Measurements from ENCODE around the gene MTCH1. TPM values are rescaled to one million over a fixed set of nuclear protein-coding genes. Genes with fewer than 3 reads are reported as not detected.

Gene MTCH1
- total RNA-seq, 1 donor from 2014 or later: 180 TPM

DNA sequence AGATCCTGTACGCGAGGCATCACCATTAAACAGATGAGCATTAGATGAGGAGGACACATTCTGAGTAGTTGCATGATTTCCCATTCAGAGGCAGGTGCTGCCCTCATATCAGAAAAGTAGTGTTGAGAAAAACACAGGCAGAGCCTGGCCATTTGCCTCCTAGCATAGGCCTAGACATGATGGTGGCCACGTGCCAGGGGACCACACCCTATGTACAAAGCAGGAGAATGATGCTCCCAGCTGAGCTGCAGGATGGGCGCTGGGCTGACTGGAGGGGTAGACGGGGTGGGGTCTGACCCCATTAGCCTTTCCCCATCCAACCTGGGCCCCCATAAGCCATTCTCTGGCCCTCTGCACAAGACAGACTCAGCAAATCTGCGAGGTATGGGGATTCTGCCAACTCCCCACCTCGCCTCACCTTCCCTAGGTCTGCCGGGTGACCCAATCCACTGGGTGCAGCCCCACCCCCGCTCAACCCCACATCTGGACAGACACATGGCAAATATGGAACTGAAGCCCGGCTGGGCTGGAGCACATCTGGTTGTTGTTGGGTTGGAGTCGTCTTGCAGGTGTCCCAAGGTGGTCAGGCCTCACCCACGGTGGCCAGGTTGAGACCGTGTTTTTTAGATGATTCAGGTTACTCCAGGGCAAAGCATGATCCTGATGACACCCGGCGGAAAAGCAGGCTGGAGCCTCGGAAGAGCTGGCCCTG is 17.6 kb downstream of the MTCH1 start:
- no peak overlapping the region for H3K4me3 Mint-ChIP-seq (ENCODE audit: unreplicated experiment)
- H3K27ac Mint-ChIP-seq (ENCODE audit: unreplicated experiment): no peak overlapping the region
- peaks cover 41% of the 10 kb centered on the region for H3K36me3 Mint-ChIP-seq (ENCODE audit: unreplicated experiment)
- DNase-seq (ENCODE audit: extremely low spot score, unreplicated experiment): no peak
- no peaks in the 10 kb centered on the region for H3K27me3 Mint-ChIP-seq (ENCODE audit: unreplicated experiment)
- TF ChIP-seq, protein P1, sequence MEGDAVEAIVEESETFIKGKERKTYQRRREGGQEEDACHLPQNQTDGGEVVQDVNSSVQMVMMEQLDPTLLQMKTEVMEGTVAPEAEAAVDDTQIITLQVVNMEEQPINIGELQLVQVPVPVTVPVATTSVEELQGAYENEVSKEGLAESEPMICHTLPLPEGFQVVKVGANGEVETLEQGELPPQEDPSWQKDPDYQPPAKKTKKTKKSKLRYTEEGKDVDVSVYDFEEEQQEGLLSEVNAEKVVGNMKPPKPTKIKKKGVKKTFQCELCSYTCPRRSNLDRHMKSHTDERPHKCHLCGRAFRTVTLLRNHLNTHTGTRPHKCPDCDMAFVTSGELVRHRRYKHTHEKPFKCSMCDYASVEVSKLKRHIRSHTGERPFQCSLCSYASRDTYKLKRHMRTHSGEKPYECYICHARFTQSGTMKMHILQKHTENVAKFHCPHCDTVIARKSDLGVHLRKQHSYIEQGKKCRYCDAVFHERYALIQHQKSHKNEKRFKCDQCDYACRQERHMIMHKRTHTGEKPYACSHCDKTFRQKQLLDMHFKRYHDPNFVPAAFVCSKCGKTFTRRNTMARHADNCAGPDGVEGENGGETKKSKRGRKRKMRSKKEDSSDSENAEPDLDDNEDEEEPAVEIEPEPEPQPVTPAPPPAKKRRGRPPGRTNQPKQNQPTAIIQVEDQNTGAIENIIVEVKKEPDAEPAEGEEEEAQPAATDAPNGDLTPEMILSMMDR (IDR thresholded peaks at IDR 0.05): no peak
- peaks cover 9% of the 10 kb centered on the region for H3K4me1 Mint-ChIP-seq (ENCODE audit: unreplicated experiment)
- no peaks in the 10 kb centered on the region for H3K9me3 Mint-ChIP-seq (ENCODE audit: unreplicated experiment)

DNA sequence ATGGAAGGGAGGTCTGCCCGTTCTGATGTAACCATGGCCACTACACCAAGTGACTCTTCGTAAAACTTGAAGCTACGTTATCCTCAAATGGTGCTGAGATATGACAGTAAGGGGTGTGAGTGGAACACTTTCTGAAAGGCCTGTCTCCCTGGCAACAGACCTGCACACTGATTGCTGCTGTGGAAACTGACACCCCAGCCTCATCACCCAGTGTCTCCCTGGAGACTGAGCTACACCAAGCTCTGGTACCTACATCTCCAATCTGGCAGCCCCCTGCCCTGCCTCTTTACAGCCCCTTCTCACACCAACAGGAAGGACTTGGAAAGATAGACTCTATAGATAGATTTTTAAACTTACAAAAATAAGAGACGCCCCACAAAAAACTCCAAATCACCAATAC is 18.2 kb downstream of the MTCH1 start:
- H3K27ac Mint-ChIP-seq (ENCODE audit: unreplicated experiment): no peak overlapping the region
- TF ChIP-seq, protein P1 (IDR thresholded peaks at IDR 0.05): no peak
- no peak for DNase-seq (ENCODE audit: extremely low spot score, unreplicated experiment)
- H3K36me3 Mint-ChIP-seq (ENCODE audit: unreplicated experiment): peaks cover 37% of the 10 kb centered on the region
- H3K27me3 Mint-ChIP-seq (ENCODE audit: unreplicated experiment): no peaks in the 10 kb centered on the region
- H3K4me3 Mint-ChIP-seq (ENCODE audit: unreplicated experiment): no peak overlapping the region
- H3K9me3 Mint-ChIP-seq (ENCODE audit: unreplicated experiment): no peaks in the 10 kb centered on the region
- peaks cover 9% of the 10 kb centered on the region for H3K4me1 Mint-ChIP-seq (ENCODE audit: unreplicated experiment)

DNA sequence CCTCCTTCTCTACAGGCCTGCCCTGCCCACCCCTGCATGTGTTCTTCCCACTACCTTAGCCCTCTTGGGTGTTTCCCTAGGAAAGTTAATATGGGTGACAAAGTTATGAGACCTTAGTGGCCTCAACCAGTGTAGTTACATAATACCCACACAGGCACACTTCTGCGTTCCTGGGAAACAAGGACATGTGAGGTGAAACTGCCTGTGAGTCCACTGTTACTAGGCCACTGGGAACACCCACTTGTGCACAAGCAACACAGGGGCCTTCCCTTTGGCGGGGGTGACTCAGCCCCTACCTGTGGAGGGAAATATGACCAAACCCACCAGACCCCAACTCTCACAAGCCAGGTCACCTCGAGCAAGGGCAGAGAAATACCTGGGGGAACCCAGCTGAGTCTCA is 18.7 kb downstream of the MTCH1 start:
- H3K27ac Mint-ChIP-seq (ENCODE audit: unreplicated experiment): no peak overlapping the region
- TF ChIP-seq, protein P1 (IDR thresholded peaks at IDR 0.05): no peak
- H3K4me1 Mint-ChIP-seq (ENCODE audit: unreplicated experiment): peaks cover 9% of the 10 kb centered on the region
- H3K27me3 Mint-ChIP-seq (ENCODE audit: unreplicated experiment): no peaks in the 10 kb centered on the region
- no peak overlapping the region for H3K4me3 Mint-ChIP-seq (ENCODE audit: unreplicated experiment)
- no peaks in the 10 kb centered on the region for H3K9me3 Mint-ChIP-seq (ENCODE audit: unreplicated experiment)
- H3K36me3 Mint-ChIP-seq (ENCODE audit: unreplicated experiment): peaks cover 34% of the 10 kb centered on the region
- DNase-seq (ENCODE audit: extremely low spot score, unreplicated experiment): no peak

DNA sequence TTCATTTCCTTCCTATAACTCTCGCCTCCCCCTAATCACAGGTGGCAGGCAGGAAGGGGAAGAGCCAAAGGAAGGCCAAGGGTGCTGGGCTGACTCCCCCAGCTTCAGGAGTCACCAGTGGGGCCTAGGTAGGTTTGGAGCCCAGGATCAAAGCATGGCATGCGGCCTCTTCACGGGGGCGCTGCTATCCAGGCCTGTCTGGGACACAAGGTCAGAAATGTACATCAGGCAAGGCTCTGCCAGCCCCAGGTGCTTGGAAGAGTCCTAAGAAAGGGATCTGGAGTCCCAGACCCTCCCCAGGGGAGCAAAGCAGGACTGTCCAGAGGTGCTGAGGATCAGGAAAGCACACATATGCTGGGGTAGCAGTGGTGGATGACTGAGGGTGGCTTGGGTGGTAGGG is 21.1 kb downstream of the MTCH1 start:
- Mint-ChIP-seq H3K9me3 (ENCODE audit: unreplicated experiment) (no peaks in the 10 kb centered on the region), H3K4me1 (ENCODE audit: unreplicated experiment) (peaks cover 20% of the 10 kb centered on the region), H3K27me3 (ENCODE audit: unreplicated experiment) (no peaks in the 10 kb centered on the region), H3K36me3 (ENCODE audit: unreplicated experiment) (peaks cover 23% of the 10 kb centered on the region), H3K27ac (ENCODE audit: unreplicated experiment) (no peak overlapping the region), H3K4me3 (ENCODE audit: unreplicated experiment) (no peak overlapping the region)
- TF ChIP-seq, protein P1 (IDR thresholded peaks at IDR 0.05): no peak
- DNase-seq (ENCODE audit: extremely low spot score, unreplicated experiment): no peak

DNA sequence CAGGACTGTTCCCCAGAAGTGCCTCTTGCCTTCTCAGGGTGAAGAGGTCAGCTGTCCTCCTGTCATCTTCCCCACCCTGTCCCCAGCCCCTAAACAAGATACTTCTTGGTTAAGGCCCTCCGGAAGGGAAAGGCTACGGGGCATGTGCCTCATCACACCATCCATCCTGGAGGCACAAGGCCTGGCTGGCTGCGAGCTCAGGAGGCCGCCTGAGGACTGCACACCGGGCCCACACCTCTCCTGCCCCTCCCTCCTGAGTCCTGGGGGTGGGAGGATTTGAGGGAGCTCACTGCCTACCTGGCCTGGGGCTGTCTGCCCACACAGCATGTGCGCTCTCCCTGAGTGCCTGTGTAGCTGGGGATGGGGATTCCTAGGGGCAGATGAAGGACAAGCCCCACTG is 21.6 kb downstream of the MTCH1 start:
- Mint-ChIP-seq H3K27me3 (ENCODE audit: unreplicated experiment) (no peaks in the 10 kb centered on the region), H3K27ac (ENCODE audit: unreplicated experiment) (no peak overlapping the region), H3K9me3 (ENCODE audit: unreplicated experiment) (no peaks in the 10 kb centered on the region), H3K4me1 (ENCODE audit: unreplicated experiment) (peaks cover 19% of the 10 kb centered on the region), H3K36me3 (ENCODE audit: unreplicated experiment) (peaks cover 19% of the 10 kb centered on the region), H3K4me3 (ENCODE audit: unreplicated experiment) (no peak overlapping the region)
- TF ChIP-seq, protein P1 (IDR thresholded peaks at IDR 0.05): no peak
- no peak for DNase-seq (ENCODE audit: extremely low spot score, unreplicated experiment)

Data from osteocyte (in vitro differentiated cells).